HepG2 (cell line): Measurements from ENCODE around the gene NECTIN2. TPM values are rescaled to one million over a fixed set of nuclear protein-coding genes. Genes with fewer than 3 reads are reported as not detected.

Experiments
- ARID5B ChIP-seq: IDR thresholded peaks from 2 replicates; pipeline ENCODE4 v1.4.0; 2020; ENCODE audit warnings: mild to moderate bottlenecking, missing genetic modification reagents
- ERF ChIP-seq: IDR thresholded peaks from 2 replicates; pipeline ENCODE4 v1.6.1; 2018; ENCODE audit warnings: missing biosample characterization, missing genetic modification reagents
- FOXP4 ChIP-seq: sonication (generic); formaldehyde crosslinking; IDR thresholded peaks from 2 replicates; pipeline ENCODE4 v1.4.0; 2020; ENCODE audit warnings: missing genetic modification reagents
- GATAD2A ChIP-seq: IDR thresholded peaks from 2 replicates; pipeline ENCODE4 v1.6.1; 2016
- HIC2 ChIP-seq: sonication (generic); formaldehyde crosslinking; IDR thresholded peaks from 2 replicates; pipeline ENCODE4 v1.9.0; 2022; ENCODE audit warnings: low read depth, missing genetic modification reagents
- MXD3 ChIP-seq: IDR thresholded peaks from 2 replicates; pipeline ENCODE4 v1.6.1; 2016; ENCODE audit warnings: mild to moderate bottlenecking, missing biosample characterization, missing genetic modification reagents
- SOX13 ChIP-seq, 3 experiments: fragments of 450-650 bp in 1 of 3; sonication (generic) in 1 of 3; formaldehyde crosslinking in 1 of 3; IDR thresholded peaks in 2 of 3; conservative IDR thresholded peaks in 1 of 3; 2 replicates each; pipeline versions ENCODE4 v1.5.0 to v1.6.1; 2016 to 2020; ENCODE audit warnings: antibody characterized with exemption in 1 of 3, mild to moderate bottlenecking in 1 of 3, missing compliant biosample characterization in 1 of 3, missing genetic modification reagents in 1 of 3, moderate library complexity in 1 of 3
- SOX5 ChIP-seq: IDR thresholded peaks from 2 replicates; pipeline ENCODE4 v1.6.1; 2016; ENCODE audit warnings: borderline replicate concordance
- SUZ12 ChIP-seq: fragments of 150-350 bp; IDR thresholded peaks from 2 replicates; pipeline ENCODE4 v1.6.1; 2014; ENCODE audit warnings: low read depth, low read length
- ZFX ChIP-seq: sonication (generic); formaldehyde crosslinking; IDR thresholded peaks from 2 replicates; pipeline ENCODE4 v1.4.0; 2020; ENCODE audit warnings: mild to moderate bottlenecking, low read depth, missing genetic modification reagents, moderate library complexity
- ZFYVE20 ChIP-seq: sonication (generic); formaldehyde crosslinking; IDR thresholded peaks from 2 replicates; pipeline ENCODE4 v1.8.0; 2023; ENCODE audit warnings: low read depth, mild to moderate bottlenecking, moderate library complexity, missing genetic modification reagents, borderline replicate concordance
- ZNF687 ChIP-seq: sonication (generic); formaldehyde crosslinking; IDR thresholded peaks from 2 replicates; pipeline ENCODE4 v1.5.1; 2020; ENCODE audit warnings: mild to moderate bottlenecking, missing genetic modification reagents, moderate library complexity
- ZUFSP ChIP-seq: sonication (generic); formaldehyde crosslinking; IDR thresholded peaks from 2 replicates; pipeline ENCODE4 v1.9.0; 2021; ENCODE audit warnings: missing genetic modification reagents, mild to moderate bottlenecking, borderline replicate concordance
- ZZZ3 ChIP-seq: sonication (generic); formaldehyde crosslinking; IDR thresholded peaks from 2 replicates; pipeline ENCODE4 v1.4.0; 2020; ENCODE audit warnings: missing genetic modification reagents, mild to moderate bottlenecking, borderline replicate concordance
- polyA plus RNA-seq, 8 experiments: library from polyadenylated mRNA; depleted of rRNA in 3 of 8; stranded (reverse) in 7 of 8; unstranded in 1 of 8; fragments of >200 nt; fragmentation: Illumina TruSeq in 4 of 8; extraction: Trizol in 4 of 8; gene quantifications; 2 replicates each; pipeline versions ENCODE4 v1.2.1 to v1.2.3, GENCODE V29; 2011 to 2016; ENCODE audit warnings: low read depth in 4 of 8, missing spikeins in 1 of 8, mixed read lengths in 1 of 8; ENCODE audit not compliant: insufficient read depth in 1 of 8
- total RNA-seq, 5 experiments: library from RNA; depleted of rRNA; stranded (reverse); fragments of >200 nt; fragmentation: Illumina TruSeq; extraction: Trizol; gene quantifications; 2 replicates each; pipeline ENCODE4 v1.2.3, GENCODE V29; 2016; ENCODE audit warnings: low read depth in 1 of 5

Gene NECTIN2
- total and polyA plus RNA-seq, 2 of the 13 experiments (the other 11 are each of a cell fraction or from before 2014, with no cell fraction given): 75.4 to 114 TPM

GRCh38 chr19:44930088-44930487, 84.0 kb downstream of the NECTIN2 start (continued):
- TF ChIP-seq ARID5B (CRISPR knock-in tag) (peak; percentile 20; the same call in 1 of the 2 replicates), ZZZ3 (CRISPR knock-in tag) (no peak), SOX5 (CRISPR knock-in tag) (0 out of 2 replicates have a peak, but pooled peaks have one; percentile 23), HIC2 (CRISPR knock-in tag) (peak; percentile 94), FOXP4 (CRISPR knock-in tag) (no peak), SUZ12 (no peak), ZNF687 (CRISPR knock-in tag) (peak; percentile 12; the same call in 1 of the 2 replicates), ZFYVE20 (CRISPR knock-in tag) (no peak), SOX13 (IDR thresholded peaks at IDR 0.05) (no peak), SOX13 (CRISPR knock-in tag; conservative IDR thresholded peaks at IDR 0.05 in 1 of 2, IDR thresholded peaks at IDR 0.05 in 1 of 2) (peak in 1 of 2 experiments; percentile 34; a peak in 1 of 4 replicates), MXD3 (CRISPR knock-in tag) (no peak), ERF (CRISPR knock-in tag) (no peak), ZUFSP (no peak), ZFX (CRISPR knock-in tag) (peak; percentile 30; the same call in 1 of the 2 replicates), GATAD2A (CRISPR knock-in tag) (peak; percentile 85)
